Measurements from ENCODE around the gene EPB41L3.

Gene EPB41L3

DNA sequence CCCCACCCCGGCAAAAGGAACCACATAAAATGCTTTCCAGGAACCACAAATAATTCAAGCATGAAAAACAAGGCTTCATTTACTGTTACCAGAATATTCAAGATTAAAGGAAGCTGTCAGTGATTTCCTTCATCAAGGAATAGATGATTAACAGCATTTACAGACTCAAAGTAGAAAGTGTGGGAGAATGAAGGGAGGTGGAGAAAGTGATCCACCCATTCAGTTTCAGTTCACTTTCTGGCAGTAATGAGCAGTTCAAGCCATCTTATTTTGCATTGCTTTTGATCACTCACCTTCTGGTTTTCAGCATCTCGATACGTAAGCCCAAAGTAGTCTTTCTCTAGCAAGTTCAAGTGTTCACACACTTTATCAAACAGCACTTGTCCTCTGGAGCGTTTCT lies 99.0 kb downstream of the EPB41L3 start:
- no peaks in the 10 kb centered on the region for H3K4me1 ChIP-seq (ENCODE audit: control insufficient read depth, insufficient read depth, low read length)
- TF ChIP-seq ZNF48 (tag by site-specific recombination; IDR thresholded peaks at IDR 0.05) (no peak), PRDM1 (tag by site-specific recombination; IDR thresholded peaks at IDR 0.05) (peak; percentile 90), ZNF558 (tag by site-specific recombination; IDR thresholded peaks at IDR 0.05) (no peak)
- no peaks in the 10 kb centered on the region for H3K9me3 ChIP-seq (ENCODE audit: control insufficient read depth, insufficient read depth, low read depth, low read length)
- no peak overlapping the region for H3K4me3 ChIP-seq (ENCODE audit: low read depth, low read length)
- ChIA-PET CTCF (no interaction called here), POLR2A (no interaction called here)
- no peak overlapping the region for H3K27ac ChIP-seq (ENCODE audit: extremely low read depth, low read depth, low read length)
- H3K36me3 ChIP-seq (ENCODE audit: control insufficient read depth in 2 of 2, insufficient read depth in 1 of 2, low read length in 2 of 2) = peaks cover 0 to 5% of the 10 kb centered on the region in 2 experiments; a peak in 1 of 3 replicates

DNA sequence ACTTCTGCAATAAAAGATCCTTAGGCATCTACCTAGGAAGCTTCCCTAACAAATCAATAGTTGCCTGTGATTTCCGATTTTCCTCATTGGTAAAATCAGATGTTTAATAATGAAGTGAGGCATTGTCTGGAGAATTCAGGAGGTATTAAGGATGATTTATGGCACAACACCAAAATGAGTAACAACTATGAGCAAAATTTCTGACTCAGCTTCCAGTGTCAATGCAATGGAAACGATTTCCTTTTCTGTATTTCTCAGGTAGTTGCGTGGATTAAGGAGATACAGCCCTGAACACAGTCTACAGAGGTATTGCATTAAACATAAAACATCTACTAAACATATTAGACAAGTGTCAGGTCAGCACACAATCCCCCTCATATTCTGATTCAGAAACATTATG lies 99.5 kb downstream of the EPB41L3 start:
- Histone ChIP-seq H3K4me1 (ENCODE audit: control insufficient read depth, insufficient read depth, low read length) (no peaks in the 10 kb centered on the region), H3K36me3 (ENCODE audit: control insufficient read depth in 2 of 2, insufficient read depth in 1 of 2, low read length in 2 of 2) (peaks cover 0 to 5% of the 10 kb centered on the region in 2 experiments; a peak in 1 of 3 replicates), H3K4me3 (ENCODE audit: low read depth, low read length) (no peak overlapping the region), H3K9me3 (ENCODE audit: control insufficient read depth, insufficient read depth, low read depth, low read length) (no peaks in the 10 kb centered on the region), H3K27ac (ENCODE audit: extremely low read depth, low read depth, low read length) (no peak overlapping the region)
- POLR2A ChIA-PET = no interaction called here
- CTCF ChIA-PET = no interaction called here
- TF ChIP-seq, protein P1, sequence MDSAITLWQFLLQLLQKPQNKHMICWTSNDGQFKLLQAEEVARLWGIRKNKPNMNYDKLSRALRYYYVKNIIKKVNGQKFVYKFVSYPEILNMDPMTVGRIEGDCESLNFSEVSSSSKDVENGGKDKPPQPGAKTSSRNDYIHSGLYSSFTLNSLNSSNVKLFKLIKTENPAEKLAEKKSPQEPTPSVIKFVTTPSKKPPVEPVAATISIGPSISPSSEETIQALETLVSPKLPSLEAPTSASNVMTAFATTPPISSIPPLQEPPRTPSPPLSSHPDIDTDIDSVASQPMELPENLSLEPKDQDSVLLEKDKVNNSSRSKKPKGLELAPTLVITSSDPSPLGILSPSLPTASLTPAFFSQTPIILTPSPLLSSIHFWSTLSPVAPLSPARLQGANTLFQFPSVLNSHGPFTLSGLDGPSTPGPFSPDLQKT (IDR thresholded peaks at IDR 0.05; ENCODE audit: borderline replicate concordance, low read depth, low read length) = no peak
- TF ChIP-seq ZSCAN16 (tag by site-specific recombination; IDR thresholded peaks at IDR 0.05) = no peak
- no peak for TF ChIP-seq ZBTB48 (tag by site-specific recombination; IDR thresholded peaks at IDR 0.05)
- TF ChIP-seq, protein P2, sequence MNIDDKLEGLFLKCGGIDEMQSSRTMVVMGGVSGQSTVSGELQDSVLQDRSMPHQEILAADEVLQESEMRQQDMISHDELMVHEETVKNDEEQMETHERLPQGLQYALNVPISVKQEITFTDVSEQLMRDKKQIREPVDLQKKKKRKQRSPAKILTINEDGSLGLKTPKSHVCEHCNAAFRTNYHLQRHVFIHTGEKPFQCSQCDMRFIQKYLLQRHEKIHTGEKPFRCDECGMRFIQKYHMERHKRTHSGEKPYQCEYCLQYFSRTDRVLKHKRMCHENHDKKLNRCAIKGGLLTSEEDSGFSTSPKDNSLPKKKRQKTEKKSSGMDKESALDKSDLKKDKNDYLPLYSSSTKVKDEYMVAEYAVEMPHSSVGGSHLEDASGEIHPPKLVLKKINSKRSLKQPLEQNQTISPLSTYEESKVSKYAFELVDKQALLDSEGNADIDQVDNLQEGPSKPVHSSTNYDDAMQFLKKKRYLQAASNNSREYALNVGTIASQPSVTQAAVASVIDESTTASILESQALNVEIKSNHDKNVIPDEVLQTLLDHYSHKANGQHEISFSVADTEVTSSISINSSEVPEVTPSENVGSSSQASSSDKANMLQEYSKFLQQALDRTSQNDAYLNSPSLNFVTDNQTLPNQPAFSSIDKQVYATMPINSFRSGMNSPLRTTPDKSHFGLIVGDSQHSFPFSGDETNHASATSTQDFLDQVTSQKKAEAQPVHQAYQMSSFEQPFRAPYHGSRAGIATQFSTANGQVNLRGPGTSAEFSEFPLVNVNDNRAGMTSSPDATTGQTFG (tag by site-specific recombination; IDR thresholded peaks at IDR 0.05; ENCODE audit: borderline replicate concordance) = no peak
- no peak for TF ChIP-seq RBAK (tag by site-specific recombination; IDR thresholded peaks at IDR 0.05)
- no peak for TF ChIP-seq ZNF391 (tag by site-specific recombination; IDR thresholded peaks at IDR 0.05; ENCODE audit: borderline replicate concordance, low read depth)
- TF ChIP-seq ZNF670 (tag by site-specific recombination; IDR thresholded peaks at IDR 0.05; ENCODE audit: low read depth) = no peak
- TF ChIP-seq, protein P3, sequence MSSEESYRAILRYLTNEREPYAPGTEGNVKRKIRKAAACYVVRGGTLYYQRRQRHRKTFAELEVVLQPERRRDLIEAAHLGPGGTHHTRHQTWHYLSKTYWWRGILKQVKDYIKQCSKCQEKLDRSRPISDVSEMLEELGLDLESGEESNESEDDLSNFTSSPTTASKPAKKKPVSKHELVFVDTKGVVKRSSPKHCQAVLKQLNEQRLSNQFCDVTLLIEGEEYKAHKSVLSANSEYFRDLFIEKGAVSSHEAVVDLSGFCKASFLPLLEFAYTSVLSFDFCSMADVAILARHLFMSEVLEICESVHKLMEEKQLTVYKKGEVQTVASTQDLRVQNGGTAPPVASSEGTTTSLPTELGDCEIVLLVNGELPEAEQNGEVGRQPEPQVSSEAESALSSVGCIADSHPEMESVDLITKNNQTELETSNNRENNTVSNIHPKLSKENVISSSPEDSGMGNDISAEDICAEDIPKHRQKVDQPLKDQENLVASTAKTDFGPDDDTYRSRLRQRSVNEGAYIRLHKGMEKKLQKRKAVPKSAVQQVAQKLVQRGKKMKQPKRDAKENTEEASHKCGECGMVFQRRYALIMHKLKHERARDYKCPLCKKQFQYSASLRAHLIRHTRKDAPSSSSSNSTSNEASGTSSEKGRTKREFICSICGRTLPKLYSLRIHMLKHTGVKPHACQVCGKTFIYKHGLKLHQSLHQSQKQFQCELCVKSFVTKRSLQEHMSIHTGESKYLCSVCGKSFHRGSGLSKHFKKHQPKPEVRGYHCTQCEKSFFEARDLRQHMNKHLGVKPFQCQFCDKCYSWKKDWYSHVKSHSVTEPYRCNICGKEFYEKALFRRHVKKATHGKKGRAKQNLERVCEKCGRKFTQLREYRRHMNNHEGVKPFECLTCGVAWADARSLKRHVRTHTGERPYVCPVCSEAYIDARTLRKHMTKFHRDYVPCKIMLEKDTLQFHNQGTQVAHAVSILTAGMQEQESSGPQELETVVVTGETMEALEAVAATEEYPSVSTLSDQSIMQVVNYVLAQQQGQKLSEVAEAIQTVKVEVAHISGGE (tag by site-specific recombination; conservative IDR thresholded peaks at IDR 0.05; ENCODE audit: low read depth) = no peak
- no peak for TF ChIP-seq ZNF501 (tag by site-specific recombination; IDR thresholded peaks at IDR 0.05)

DNA sequence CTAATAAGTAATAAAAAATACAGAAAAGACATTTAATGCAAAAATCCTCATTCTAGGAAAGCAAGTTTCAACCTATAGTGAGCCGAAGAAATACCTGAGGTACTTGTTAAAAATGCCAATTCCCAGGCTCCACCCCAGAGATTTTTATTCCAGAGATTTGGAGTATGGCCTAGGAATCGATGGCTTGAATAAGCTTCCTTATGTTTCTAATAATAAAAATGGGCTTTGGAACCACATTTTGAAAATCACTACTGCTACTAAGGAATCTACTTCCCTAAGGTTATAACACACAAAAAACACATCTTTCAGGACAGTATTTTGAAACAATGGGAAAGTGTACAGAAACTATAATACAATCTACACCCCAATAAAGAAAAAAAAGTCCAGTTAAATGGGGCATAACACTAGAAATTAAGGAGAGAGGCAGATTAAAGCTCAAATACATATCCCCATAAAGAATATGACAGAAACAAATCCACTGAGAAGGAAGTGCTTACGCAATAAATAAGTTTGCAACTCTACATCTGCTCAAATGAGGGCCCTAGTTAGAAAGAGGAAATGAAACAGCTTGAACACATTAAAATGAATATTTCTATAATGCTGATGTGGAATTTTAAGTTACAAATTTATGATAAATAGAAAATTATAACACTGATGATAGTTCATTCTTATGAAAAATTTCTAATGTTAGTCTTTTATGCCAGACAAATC lies 103.7 kb downstream of the EPB41L3 start:
- Histone ChIP-seq H3K4me1 (ENCODE audit: control insufficient read depth, insufficient read depth, low read length) (no peaks in the 10 kb centered on the region), H3K27ac (ENCODE audit: extremely low read depth, low read depth, low read length) (no peak overlapping the region), H3K36me3 (ENCODE audit: control insufficient read depth in 2 of 2, insufficient read depth in 1 of 2, low read length in 2 of 2) (peaks cover 5 to 6% of the 10 kb centered on the region in 2 experiments; a peak in 2 of 3 replicates), H3K9me3 (ENCODE audit: control insufficient read depth, insufficient read depth, low read depth, low read length) (no peaks in the 10 kb centered on the region), H3K4me3 (ENCODE audit: low read depth, low read length) (no peak overlapping the region)
- CTCF ChIA-PET = no interaction called here
- POLR2A ChIA-PET = no interaction called here
- TF ChIP-seq ZNF837 (tag by site-specific recombination; IDR thresholded peaks at IDR 0.05) = no peak
- no peak for TF ChIP-seq ZNF433 (tag by site-specific recombination; IDR thresholded peaks at IDR 0.05; ENCODE audit: low read depth)
- TF ChIP-seq OVOL3 (tag by site-specific recombination; IDR thresholded peaks at IDR 0.05) = no peak
- no peak for TF ChIP-seq ZNF366 (tag by site-specific recombination; conservative IDR thresholded peaks at IDR 0.05)
- no peak for TF ChIP-seq ZNF843 (tag by site-specific recombination; IDR thresholded peaks at IDR 0.05)
- TF ChIP-seq, protein P4, sequence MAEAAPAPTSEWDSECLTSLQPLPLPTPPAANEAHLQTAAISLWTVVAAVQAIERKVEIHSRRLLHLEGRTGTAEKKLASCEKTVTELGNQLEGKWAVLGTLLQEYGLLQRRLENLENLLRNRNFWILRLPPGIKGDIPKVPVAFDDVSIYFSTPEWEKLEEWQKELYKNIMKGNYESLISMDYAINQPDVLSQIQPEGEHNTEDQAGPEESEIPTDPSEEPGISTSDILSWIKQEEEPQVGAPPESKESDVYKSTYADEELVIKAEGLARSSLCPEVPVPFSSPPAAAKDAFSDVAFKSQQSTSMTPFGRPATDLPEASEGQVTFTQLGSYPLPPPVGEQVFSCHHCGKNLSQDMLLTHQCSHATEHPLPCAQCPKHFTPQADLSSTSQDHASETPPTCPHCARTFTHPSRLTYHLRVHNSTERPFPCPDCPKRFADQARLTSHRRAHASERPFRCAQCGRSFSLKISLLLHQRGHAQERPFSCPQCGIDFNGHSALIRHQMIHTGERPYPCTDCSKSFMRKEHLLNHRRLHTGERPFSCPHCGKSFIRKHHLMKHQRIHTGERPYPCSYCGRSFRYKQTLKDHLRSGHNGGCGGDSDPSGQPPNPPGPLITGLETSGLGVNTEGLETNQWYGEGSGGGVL (tag by site-specific recombination; IDR thresholded peaks at IDR 0.05) = no peak
- TF ChIP-seq, protein P5, sequence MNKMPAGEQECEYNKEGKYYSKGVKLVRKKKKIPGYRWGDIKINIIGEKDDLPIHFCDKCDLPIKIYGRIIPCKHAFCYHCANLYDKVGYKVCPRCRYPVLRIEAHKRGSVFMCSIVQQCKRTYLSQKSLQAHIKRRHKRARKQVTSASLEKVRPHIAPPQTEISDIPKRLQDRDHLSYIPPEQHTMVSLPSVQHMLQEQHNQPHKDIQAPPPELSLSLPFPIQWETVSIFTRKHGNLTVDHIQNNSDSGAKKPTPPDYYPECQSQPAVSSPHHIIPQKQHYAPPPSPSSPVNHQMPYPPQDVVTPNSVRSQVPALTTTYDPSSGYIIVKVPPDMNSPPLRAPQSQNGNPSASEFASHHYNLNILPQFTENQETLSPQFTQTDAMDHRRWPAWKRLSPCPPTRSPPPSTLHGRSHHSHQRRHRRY (tag by site-specific recombination; IDR thresholded peaks at IDR 0.05) = no peak
